ENCODE data around the gene FAM174A.

FAM174A gene

GRCh38 chr5:100539519-100539918 lies 4.3 kb downstream of the FAM174A start:
- FAIRE-seq: no peak
- TF ChIP-seq TAF1 (IDR thresholded peaks at IDR 0.05; ENCODE audit: borderline replicate concordance, low read depth, low read length) (no peak), POLR2AphosphoS5 (IDR thresholded peaks at IDR 0.05; ENCODE audit: low read depth, low read length) (no peak), POLR2A (IDR thresholded peaks at IDR 0.05; ENCODE audit: low read depth, low read length) (no peak)
- no peak for DNase-seq (ENCODE audit: insufficient read length)

GRCh38 chr5:100542086-100542485 lies 6.9 kb downstream of the FAM174A start:
- FAIRE-seq (no peak), DNase-seq (ENCODE audit: insufficient read length) (no peak)
- TF ChIP-seq POLR2AphosphoS5 (IDR thresholded peaks at IDR 0.05; ENCODE audit: low read depth, low read length): no peak
- TF ChIP-seq TAF1 (IDR thresholded peaks at IDR 0.05; ENCODE audit: borderline replicate concordance, low read depth, low read length): no peak
- no peak for TF ChIP-seq POLR2A (IDR thresholded peaks at IDR 0.05; ENCODE audit: low read depth, low read length)

GRCh38 chr5:100546001-100546400 lies 10.8 kb downstream of the FAM174A start:
- FAIRE-seq (no peak), DNase-seq (ENCODE audit: insufficient read length) (no peak)
- TF ChIP-seq POLR2A (IDR thresholded peaks at IDR 0.05; ENCODE audit: low read depth, low read length) (no peak), TAF1 (IDR thresholded peaks at IDR 0.05; ENCODE audit: borderline replicate concordance, low read depth, low read length) (no peak), POLR2AphosphoS5 (IDR thresholded peaks at IDR 0.05; ENCODE audit: low read depth, low read length) (no peak)

GRCh38 chr5:100550531-100551051 lies 15.4 kb downstream of the FAM174A start:
- no peak for FAIRE-seq
- DNase-seq (ENCODE audit: insufficient read length): no peak
- TF ChIP-seq POLR2A (IDR thresholded peaks at IDR 0.05; ENCODE audit: low read depth, low read length) (no peak), TAF1 (IDR thresholded peaks at IDR 0.05; ENCODE audit: borderline replicate concordance, low read depth, low read length) (no peak), POLR2AphosphoS5 (IDR thresholded peaks at IDR 0.05; ENCODE audit: low read depth, low read length) (no peak)

- TF ChIP-seq TAF1 (IDR thresholded peaks at IDR 0.05; ENCODE audit: borderline replicate concordance, low read depth, low read length) (no peak), POLR2A (IDR thresholded peaks at IDR 0.05; ENCODE audit: low read depth, low read length) (no peak), POLR2AphosphoS5 (IDR thresholded peaks at IDR 0.05; ENCODE audit: low read depth, low read length) (no peak)
Observed at GRCh38 chr5:100551183-100551582, 16.0 kb downstream of the FAM174A start.

GRCh38 chr5:100553209-100553608 lies 18.0 kb downstream of the FAM174A start:
- no peak for FAIRE-seq
- TF ChIP-seq TAF1 (IDR thresholded peaks at IDR 0.05; ENCODE audit: borderline replicate concordance, low read depth, low read length) (no peak), POLR2A (IDR thresholded peaks at IDR 0.05; ENCODE audit: low read depth, low read length) (no peak), POLR2AphosphoS5 (IDR thresholded peaks at IDR 0.05; ENCODE audit: low read depth, low read length) (no peak)
- DNase-seq (ENCODE audit: insufficient read length): no peak

More at GRCh38 chr5:100551183-100551582, 16.0 kb downstream of the FAM174A start:
- peak; percentile 36 for FAIRE-seq
- DNase-seq (ENCODE audit: insufficient read length): no peak

- DNase-seq (ENCODE audit: insufficient read length) (no peak), FAIRE-seq (no peak)
- no peak for TF ChIP-seq POLR2A (IDR thresholded peaks at IDR 0.05; ENCODE audit: low read depth, low read length)
- no peak for TF ChIP-seq POLR2AphosphoS5 (IDR thresholded peaks at IDR 0.05; ENCODE audit: low read depth, low read length)
- TF ChIP-seq TAF1 (IDR thresholded peaks at IDR 0.05; ENCODE audit: borderline replicate concordance, low read depth, low read length): no peak
Observed at GRCh38 chr5:100560860-100561259, 25.7 kb downstream of the FAM174A start.

- no peak for DNase-seq (ENCODE audit: insufficient read length)
- TF ChIP-seq TAF1 (IDR thresholded peaks at IDR 0.05; ENCODE audit: borderline replicate concordance, low read depth, low read length) (no peak), POLR2AphosphoS5 (IDR thresholded peaks at IDR 0.05; ENCODE audit: low read depth, low read length) (no peak), POLR2A (IDR thresholded peaks at IDR 0.05; ENCODE audit: low read depth, low read length) (no peak)
- no peak for FAIRE-seq
Observed at GRCh38 chr5:100562821-100563220, 27.6 kb downstream of the FAM174A start.

- no peak for DNase-seq (ENCODE audit: insufficient read length)
- peak; percentile 42 for FAIRE-seq
- TF ChIP-seq POLR2AphosphoS5 (IDR thresholded peaks at IDR 0.05; ENCODE audit: low read depth, low read length) (no peak), TAF1 (IDR thresholded peaks at IDR 0.05; ENCODE audit: borderline replicate concordance, low read depth, low read length) (no peak), POLR2A (IDR thresholded peaks at IDR 0.05; ENCODE audit: low read depth, low read length) (no peak)
Observed at GRCh38 chr5:100566382-100567141, 31.4 kb downstream of the FAM174A start.

- FAIRE-seq: no peak
- no peak for DNase-seq (ENCODE audit: insufficient read length)
Observed at GRCh38 chr5:100574716-100575115, 39.5 kb downstream of the FAM174A start.

GRCh38 chr5:100575815-100576214 lies 40.6 kb downstream of the FAM174A start:
- FAIRE-seq (no peak), DNase-seq (ENCODE audit: insufficient read length) (no peak)
- TF ChIP-seq TAF1 (IDR thresholded peaks at IDR 0.05; ENCODE audit: borderline replicate concordance, low read depth, low read length) (no peak), POLR2A (IDR thresholded peaks at IDR 0.05; ENCODE audit: low read depth, low read length) (no peak), POLR2AphosphoS5 (IDR thresholded peaks at IDR 0.05; ENCODE audit: low read depth, low read length) (no peak)

More at GRCh38 chr5:100574716-100575115, 39.5 kb downstream of the FAM174A start:
- no peak for TF ChIP-seq TAF1 (IDR thresholded peaks at IDR 0.05; ENCODE audit: borderline replicate concordance, low read depth, low read length)
- no peak for TF ChIP-seq POLR2AphosphoS5 (IDR thresholded peaks at IDR 0.05; ENCODE audit: low read depth, low read length)
- TF ChIP-seq POLR2A (IDR thresholded peaks at IDR 0.05; ENCODE audit: low read depth, low read length): no peak

GRCh38 chr5:100576217-100576751 lies 41.1 kb downstream of the FAM174A start:
- DNase-seq (ENCODE audit: insufficient read length) (no peak), FAIRE-seq (peak; percentile 5)
- TF ChIP-seq TAF1 (IDR thresholded peaks at IDR 0.05; ENCODE audit: borderline replicate concordance, low read depth, low read length) (no peak), POLR2AphosphoS5 (IDR thresholded peaks at IDR 0.05; ENCODE audit: low read depth, low read length) (no peak), POLR2A (IDR thresholded peaks at IDR 0.05; ENCODE audit: low read depth, low read length) (no peak)
